SK-N-SH treated with all-trans-retinoic acid at 6 μM for 48 hours (cell line): ENCODE measurements around the gene CDPF1.

Source experiments
- ATAC-seq: fragments of 200-7000 bp; cut with Tn5 transposase; 3 replicates; pipeline ENCODE4 v1.9.1; 2020; ENCODE audit warnings: mild to moderate bottlenecking, moderate library complexity
- ARNTL ChIP-seq: fragments of 450-650 bp; formaldehyde crosslinking; IDR thresholded peaks from 2 replicates; pipeline ENCODE4 v1.5.0; 2020; ENCODE audit warnings: low read depth, mild to moderate bottlenecking, moderate library complexity, borderline replicate concordance
- BACH2 ChIP-seq: fragments of 250-450 bp; sonication (Bioruptor Pico); IDR thresholded peaks from 2 replicates; pipeline ENCODE4 v1.9.0; 2021; ENCODE audit warnings: mild to moderate bottlenecking, borderline replicate concordance
- CREB5 ChIP-seq: fragments of 250-450 bp; sonication (Bioruptor Pico); IDR thresholded peaks from 2 replicates; pipeline ENCODE4 v1.5.1; 2020; ENCODE audit warnings: low read depth, mild to moderate bottlenecking, moderate library complexity
- CSDC2 ChIP-seq: fragments of 250-450 bp; sonication (Bioruptor Pico); IDR thresholded peaks from 2 replicates; pipeline ENCODE4 v1.5.0; 2020; ENCODE audit warnings: mild to moderate bottlenecking, moderate library complexity
- CSRNP3 ChIP-seq: fragments of 250-450 bp; sonication (Bioruptor Pico); IDR thresholded peaks from 2 replicates; pipeline ENCODE4 v1.5.1; 2021; ENCODE audit warnings: mild to moderate bottlenecking, moderate library complexity
- ESRRG ChIP-seq: fragments of 250-450 bp; sonication (Bioruptor Pico); IDR thresholded peaks from 2 replicates; pipeline ENCODE4 v1.6.1; 2021; ENCODE audit warnings: mild to moderate bottlenecking
- GLIS3 ChIP-seq: fragments of 250-450 bp; sonication (Bioruptor Pico); IDR thresholded peaks from 2 replicates; pipeline ENCODE4 v1.5.0; 2020; ENCODE audit warnings: mild to moderate bottlenecking, moderate library complexity
- ISL1 ChIP-seq: fragments of 250-450 bp; sonication (Bioruptor Pico); IDR thresholded peaks from 2 replicates; pipeline ENCODE4 v2.1.2; 2022; ENCODE audit warnings: mild to moderate bottlenecking, moderate library complexity
- OSR1 ChIP-seq: fragments of 250-450 bp; sonication (Bioruptor Pico); IDR thresholded peaks from 2 replicates; pipeline ENCODE4 v1.8.0; 2022; ENCODE audit warnings: moderate library complexity, mild to moderate bottlenecking, inconsistent platforms
- POU6F1 ChIP-seq: fragments of 250-450 bp; sonication (Bioruptor Pico); IDR thresholded peaks from 2 replicates; pipeline ENCODE4 v1.8.0; 2021; ENCODE audit warnings: low read depth, mild to moderate bottlenecking, moderate library complexity, borderline replicate concordance
- PPARA ChIP-seq: fragments of 250-450 bp; sonication (Bioruptor Pico); IDR thresholded peaks from 2 replicates; pipeline ENCODE4 v1.5.0; 2020; ENCODE audit warnings: mild to moderate bottlenecking, borderline replicate concordance
- SNAI2 ChIP-seq: fragments of 250-450 bp; sonication (Bioruptor Pico); IDR thresholded peaks from 2 replicates; pipeline ENCODE4 v1.5.0; 2020; ENCODE audit warnings: mild to moderate bottlenecking, moderate library complexity
- TCF4 ChIP-seq: fragments of 250-450 bp; sonication (Bioruptor Pico); IDR thresholded peaks from 2 replicates; pipeline ENCODE4 v1.8.0; 2021; ENCODE audit warnings: mild to moderate bottlenecking, moderate library complexity, borderline replicate concordance
- TOX ChIP-seq: fragments of 250-450 bp; sonication (Bioruptor Pico); IDR thresholded peaks from 2 replicates; pipeline ENCODE4 v1.8.0; 2021; ENCODE audit warnings: mild to moderate bottlenecking, moderate library complexity, borderline replicate concordance
- TSHZ2 ChIP-seq: fragments of 250-450 bp; sonication (Bioruptor Pico); IDR thresholded peaks from 2 replicates; pipeline ENCODE4 v1.5.0; 2020; ENCODE audit warnings: mild to moderate bottlenecking, moderate library complexity
- ZC3H10 ChIP-seq: fragments of 250-450 bp; sonication (Bioruptor Pico); IDR thresholded peaks from 2 replicates; pipeline ENCODE4 v1.5.1; 2021; ENCODE audit warnings: mild to moderate bottlenecking, moderate library complexity
- ZFP3 ChIP-seq: fragments of 250-450 bp; sonication (Bioruptor Pico); IDR thresholded peaks from 2 replicates; pipeline ENCODE4 v1.5.0; 2020; ENCODE audit warnings: mild to moderate bottlenecking, moderate library complexity
- ZFP30 ChIP-seq: fragments of 450-650 bp; formaldehyde crosslinking; IDR thresholded peaks from 2 replicates; pipeline ENCODE4 v1.5.0; 2022; ENCODE audit warnings: mild to moderate bottlenecking, moderate library complexity
- ZNF565 ChIP-seq: fragments of 450-650 bp; formaldehyde crosslinking; conservative IDR thresholded peaks from 2 replicates; pipeline ENCODE4 v1.5.0; 2020; ENCODE audit warnings: low read depth, mild to moderate bottlenecking, moderate library complexity
- ZNF70 ChIP-seq: fragments of 450-650 bp; formaldehyde crosslinking; IDR thresholded peaks from 2 replicates; pipeline ENCODE4 v1.5.0; 2020; ENCODE audit warnings: mild to moderate bottlenecking, moderate library complexity
- ZNF8 ChIP-seq: fragments of 450-650 bp; formaldehyde crosslinking; IDR thresholded peaks from 2 replicates; pipeline ENCODE4 v1.5.0; 2020; ENCODE audit warnings: mild to moderate bottlenecking, moderate library complexity

CDPF1 gene

GRCh38 chr22:46294784-46295183 is 44.7 kb upstream of the CDPF1 start:
- no peak for ATAC-seq
- TF ChIP-seq CSDC2 (no peak), ZC3H10 (CRISPR knock-in tag) (no peak), CREB5 (CRISPR knock-in tag) (no peak), ARNTL (no peak), TSHZ2 (CRISPR knock-in tag) (no peak), TOX (CRISPR knock-in tag) (no peak), SNAI2 (CRISPR knock-in tag) (no peak), ISL1 (CRISPR knock-in tag) (no peak), ZNF70 (CRISPR knock-in tag) (no peak), TCF4 (CRISPR knock-in tag) (no peak)

- no peak for ATAC-seq
- TF ChIP-seq ZFP30 (CRISPR knock-in tag) (no peak), ZFP3 (CRISPR knock-in tag) (no peak), BACH2 (no peak), CSRNP3 (no peak), OSR1 (CRISPR knock-in tag) (no peak), TSHZ2 (CRISPR knock-in tag) (no peak), ZNF8 (CRISPR knock-in tag) (no peak), TCF4 (CRISPR knock-in tag) (no peak), ZNF565 (CRISPR knock-in tag) (no peak), PPARA (CRISPR knock-in tag) (no peak), ZC3H10 (CRISPR knock-in tag) (no peak), GLIS3 (CRISPR knock-in tag) (no peak)
These were observed 43.6 kb upstream of the CDPF1 start for GRCh38 chr22:46293577-46294260.

- TF ChIP-seq PPARA (CRISPR knock-in tag) (no peak), BACH2 (no peak), POU6F1 (CRISPR knock-in tag) (no peak), ISL1 (CRISPR knock-in tag) (no peak), TOX (CRISPR knock-in tag) (no peak), TSHZ2 (CRISPR knock-in tag) (no peak), ZFP3 (CRISPR knock-in tag) (no peak), GLIS3 (CRISPR knock-in tag) (no peak), ZNF8 (CRISPR knock-in tag) (no peak), ZNF70 (CRISPR knock-in tag) (no peak), ESRRG (CRISPR knock-in tag) (no peak), SNAI2 (CRISPR knock-in tag) (no peak), ZFP30 (CRISPR knock-in tag) (no peak), ZC3H10 (CRISPR knock-in tag) (no peak), CREB5 (CRISPR knock-in tag) (no peak), OSR1 (CRISPR knock-in tag) (no peak)
- no peak for ATAC-seq
These were observed 42.6 kb upstream of the CDPF1 start for GRCh38 chr22:46292732-46293131.
